PC-9 (cell line): ENCODE data around the gene HS3ST2. TPM values are rescaled to one million over a fixed set of nuclear protein-coding genes. Genes with fewer than 3 reads are reported as not detected.

Source experiments
- BruUV-seq: library from RNA; stranded (reverse); fragments of 400-500 nt; replicated peaks from 2 replicates; lab custom pipeline; 2021; lab: Mats Ljungman, UMichigan
- CTCF ChIA-PET: fragments of 300-600 bp; sonication (Branson Sonifier 250); formaldehyde crosslinking; loops from one replicate; lab custom pipeline; 2022; ENCODE audit warnings: antibody characterized with exemption; lab: Charles Lee
- POLR2A ChIA-PET: fragments of 300-600 bp; sonication (Branson Sonifier 250); formaldehyde crosslinking; loops from one replicate; lab custom pipeline; 2022; ENCODE audit warnings: antibody characterized with exemption; ENCODE audit not compliant: unreplicated experiment; lab: Charles Lee
- DNase-seq, 2 experiments: peaks; one replicate each; pipeline versions ENCODE4 v3.0.0 to v3.0.0-alpha.2; 2015 to 2022; ENCODE audit warnings: mixed read lengths in 1 of 2
- H2AFZ ChIP-seq: fragments of 200-600 bp; sonication (generic); 2 replicates; pipeline ENCODE4 v1.8.1; 2017; ENCODE audit warnings: antibody characterized with exemption
- H3F3A ChIP-seq: fragments of 200-600 bp; sonication (generic); 2 replicates; pipeline ENCODE4 v1.8.1; 2017; ENCODE audit warnings: antibody characterized with exemption, mild to moderate bottlenecking, low read depth; ENCODE audit not compliant: insufficient read depth
- H3K27ac ChIP-seq: fragments of 200-600 bp; sonication (generic); 2 replicates; pipeline ENCODE4 v1.6.1; 2016; ENCODE audit warnings: mixed run types
- H3K27me3 ChIP-seq: fragments of 200-600 bp; sonication (generic); 2 replicates; pipeline ENCODE4 v1.6.1; 2016; ENCODE audit warnings: low read depth, mixed run types; ENCODE audit not compliant: insufficient read depth
- H3K36me3 ChIP-seq: fragments of 200-600 bp; sonication (generic); 2 replicates; pipeline ENCODE4 v1.6.1; 2016; ENCODE audit warnings: low read depth, mixed run types
- H3K4me1 ChIP-seq: fragments of 200-600 bp; sonication (generic); replicated peaks from 2 replicates; pipeline ENCODE4 v1.6.1; 2016; ENCODE audit warnings: mixed run types; ENCODE audit not compliant: insufficient read depth
- H3K4me2 ChIP-seq: fragments of 200-600 bp; sonication (generic); 2 replicates; pipeline ENCODE4 v1.6.1; 2017; ENCODE audit warnings: mixed run types
- H3K4me3 ChIP-seq: fragments of 200-600 bp; sonication (generic); 2 replicates; pipeline ENCODE4 v1.6.1; 2016; ENCODE audit warnings: mixed run types
- H3K79me2 ChIP-seq: fragments of 200-600 bp; sonication (generic); 2 replicates; pipeline ENCODE4 v1.6.1; 2017; ENCODE audit warnings: low read depth, mixed run types
- H3K9me2 ChIP-seq: fragments of 200-600 bp; sonication (generic); 2 replicates; pipeline ENCODE4 v1.8.1; 2017; ENCODE audit warnings: mild to moderate bottlenecking; ENCODE audit not compliant: insufficient read depth
- H3K9me3 ChIP-seq: fragments of 200-600 bp; sonication (generic); 2 replicates; pipeline ENCODE4 v1.8.1; 2016; ENCODE audit warnings: low read depth; ENCODE audit not compliant: insufficient read depth
- H4K20me1 ChIP-seq: fragments of 200-600 bp; sonication (generic); 2 replicates; pipeline ENCODE4 v1.8.1; 2017; ENCODE audit not compliant: insufficient read depth
- CTCF ChIP-seq: fragments of 200-600 bp; sonication (generic); conservative IDR thresholded peaks from 2 replicates; pipeline ENCODE4 v1.6.1; 2017; ENCODE audit warnings: mixed run types, antibody characterized with exemption, mild to moderate bottlenecking, moderate library complexity
- EZH2 ChIP-seq: fragments of 200-600 bp; sonication (generic); IDR thresholded peaks from 2 replicates; pipeline ENCODE4 v1.8.0; 2017; ENCODE audit warnings: antibody characterized with exemption, low read depth
- intact Hi-C: fragments of 100-400 bp; cut with micrococcal nuclease; formaldehyde crosslinking; loops from one replicate; pipeline ENCODE4 v1.10.0; 2022; ENCODE audit not compliant: unreplicated experiment
- total RNA-seq: library from RNA; stranded (reverse); gene quantifications from 2 replicates; pipeline ENCODE4 v1.2.3, GENCODE V29; 2021

Gene HS3ST2
- total RNA-seq, 1 experiment from 2014 or later: 1.1 TPM

GRCh38 chr16:22864375-22864774, 50.4 kb downstream of the HS3ST2 start:
- H3K9me2 ChIP-seq: no peaks in the 10 kb centered on the region
- peaks cover 4% of the 10 kb centered on the region; the same call in 1 of the 2 replicates for H3K27me3 ChIP-seq
- no peaks in the 10 kb centered on the region for H3K9me3 ChIP-seq
- no peaks in the 10 kb centered on the region for H3F3A ChIP-seq
- intact Hi-C loops: no loop called here
- POLR2A ChIA-PET: no interaction called here
- H2AFZ ChIP-seq: no peak overlapping the region
- H3K36me3 ChIP-seq: no peaks in the 10 kb centered on the region
- DNase-seq: no peak
- no peaks in the 10 kb centered on the region for H3K4me1 ChIP-seq
- no peak overlapping the region for H3K27ac ChIP-seq
- H3K4me3 ChIP-seq: no peak overlapping the region
- TF ChIP-seq EZH2 (no peak), CTCF (no peak)
- CTCF ChIA-PET: no interaction called here
- H3K4me2 ChIP-seq: no peak overlapping the region
- BruUV-seq: no TSS peak
- no peaks in the 10 kb centered on the region for H3K79me2 ChIP-seq
- H4K20me1 ChIP-seq: no peaks in the 10 kb centered on the region

- no peak overlapping the region for H3K4me2 ChIP-seq
- H2AFZ ChIP-seq: no peak overlapping the region
- peaks cover 36% of the 10 kb centered on the region for H3K27me3 ChIP-seq
- BruUV-seq: no TSS peak
- no peak for DNase-seq
- H3F3A ChIP-seq: no peaks in the 10 kb centered on the region
- H4K20me1 ChIP-seq: no peaks in the 10 kb centered on the region
- no peaks in the 10 kb centered on the region for H3K36me3 ChIP-seq
- ChIA-PET CTCF (no interaction called here), POLR2A (interaction anchor here (0.6 kb wide), 1 partner anchor 1630 kb away, joined by 4 read pairs; no protein-coding TSS in a partner anchor)
- no peaks in the 10 kb centered on the region for H3K79me2 ChIP-seq
- intact Hi-C loops: no loop called here
- no peak overlapping the region for H3K4me3 ChIP-seq
- no peaks in the 10 kb centered on the region for H3K4me1 ChIP-seq
- no peaks in the 10 kb centered on the region for H3K9me2 ChIP-seq
- TF ChIP-seq EZH2: no peak
- TF ChIP-seq CTCF: no peak
- no peaks in the 10 kb centered on the region for H3K9me3 ChIP-seq
- no peak overlapping the region for H3K27ac ChIP-seq
Measured at GRCh38 chr16:22868593-22869224, 54.7 kb downstream of the HS3ST2 start.

- TF ChIP-seq EZH2 (no peak), CTCF (no peak)
- no TSS peak for BruUV-seq
- H3K79me2 ChIP-seq: no peaks in the 10 kb centered on the region
Measured at GRCh38 chr16:22871861-22872260, 57.9 kb downstream of the HS3ST2 start.

More at GRCh38 chr16:22871861-22872260, 57.9 kb downstream of the HS3ST2 start:
- Histone ChIP-seq H3F3A (no peaks in the 10 kb centered on the region), H3K4me3 (no peak overlapping the region), H2AFZ (no peak overlapping the region), H3K9me2 (no peaks in the 10 kb centered on the region), H3K36me3 (no peaks in the 10 kb centered on the region), H4K20me1 (no peaks in the 10 kb centered on the region), H3K4me2 (no peak overlapping the region), H3K27me3 (peaks cover 53% of the 10 kb centered on the region), H3K9me3 (no peaks in the 10 kb centered on the region; the same call in 1 of the 2 replicates), H3K27ac (no peak overlapping the region), H3K4me1 (no peaks in the 10 kb centered on the region)
- intact Hi-C loops: no loop called here
- CTCF ChIA-PET: no interaction called here
- DNase-seq: no peak
- POLR2A ChIA-PET: no interaction called here
